Measurements from ENCODE around the gene MCU.
"Not testable (repeated sequence)": the region's sequence is repeated elsewhere in the genome, so short reads cannot be mapped to it uniquely, and the experiment has no call there.

Gene MCU

GRCh38 chr10:72889391-72889831 lies 197.5 kb downstream of the MCU start:
- Histone ChIP-seq H3K4me1 (ENCODE audit: control extremely low read depth in 1 of 4, control insufficient read depth in 4 of 4, insufficient read depth in 4 of 4, low read length in 3 of 4) (peaks cover 2 to 21% (median 13%) of the 10 kb centered on the region in 4 experiments), H3K36me3 (ENCODE audit: control insufficient read depth in 4 of 4, insufficient read depth in 4 of 4, low read length in 3 of 4) (peaks cover 2 to 11% (median 5%) of the 10 kb centered on the region in 4 experiments), H3K9me3 (ENCODE audit: control extremely low read depth in 1 of 5, control insufficient read depth in 4 of 5, insufficient read depth in 2 of 5, low read depth in 1 of 5, low read length in 4 of 5) (no peaks in the 10 kb centered on the region), H3K27ac (ENCODE audit: insufficient read depth in 1 of 2, low read depth in 1 of 2, low read length in 2 of 2, poor library complexity in 1 of 2, severe bottlenecking in 2 of 2) (no peak overlapping the region), H3K27me3 (replicated peaks in 2 of 5; ENCODE audit: control insufficient read depth in 4 of 5, insufficient read depth in 5 of 5, low read length in 4 of 5) (no peaks in the 10 kb centered on the region), H3K4me3 (ENCODE audit: control insufficient read depth in 1 of 7, extremely low read depth in 1 of 7, insufficient read depth in 4 of 7, low read depth in 2 of 7, low read length in 6 of 7) (no peak overlapping the region)
- POLR2A ChIA-PET = no interaction called here
- CTCF ChIA-PET = no interaction called here
- no peak for DNase-seq
- WGBS (ENCODE audit: insufficient coverage) = 92% methylated on average over 4 of the region's 6 CpGs

GRCh38 chr10:72890086-72890485 lies 198.1 kb downstream of the MCU start:
- POLR2A ChIA-PET = no interaction called here
- no peak overlapping the region for H3K4me3 ChIP-seq (ENCODE audit: control insufficient read depth in 1 of 7, extremely low read depth in 1 of 7, insufficient read depth in 4 of 7, low read depth in 2 of 7, low read length in 6 of 7)
- CTCF ChIA-PET = interaction anchor here (0.8 kb wide), 1 partner anchor 9 kb away, joined by 3 read pairs; no protein-coding TSS in a partner anchor

DNA sequence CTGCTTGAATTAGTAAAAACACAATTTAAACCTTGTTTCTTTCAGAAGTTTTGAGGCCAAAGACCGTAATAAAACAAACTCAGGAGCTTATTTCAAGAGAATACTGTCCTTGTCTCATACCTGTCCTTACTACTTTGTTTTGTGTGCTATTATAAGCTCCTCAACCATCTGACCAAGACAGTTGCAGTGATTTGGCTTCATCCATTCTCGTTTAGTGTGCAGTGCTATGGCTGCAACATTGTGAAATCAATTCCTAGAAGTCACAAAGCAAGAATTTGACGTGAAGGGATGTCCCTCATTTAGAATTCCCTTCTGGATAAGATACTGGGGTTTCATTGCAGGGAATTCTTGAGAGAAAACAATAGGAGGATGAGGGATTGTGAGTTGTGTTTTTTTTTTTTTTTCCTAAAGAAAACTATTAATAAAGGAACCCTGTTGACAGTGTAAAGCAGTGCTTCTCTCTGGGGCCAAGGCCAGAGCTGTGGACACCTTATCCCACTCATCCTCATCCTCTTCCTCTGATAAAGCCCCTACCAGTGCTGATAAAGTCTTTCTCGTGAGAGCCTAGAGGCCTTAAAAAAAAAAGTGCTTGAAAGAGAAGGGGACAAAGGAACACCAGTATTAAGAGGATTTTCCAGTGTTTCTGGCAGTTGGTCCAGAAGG lies 201.3 kb downstream of the MCU start, which contains the start of gene OIT3:
TSS of gene OIT3 (plus strand) at position 604 of the 663 bp plus-strand sequence. CDS start 60 bp downstream, outside the sequence.
- Histone ChIP-seq H3K36me3 (ENCODE audit: control insufficient read depth in 4 of 4, insufficient read depth in 4 of 4, low read length in 3 of 4) (no peaks in the 10 kb centered on the region), H3K4me1 (ENCODE audit: control extremely low read depth in 1 of 4, control insufficient read depth in 4 of 4, insufficient read depth in 4 of 4, low read length in 3 of 4) (peaks cover 0 to 4% (median 0%) of the 10 kb centered on the region in 4 experiments), H3K9me3 (ENCODE audit: control extremely low read depth in 1 of 5, control insufficient read depth in 4 of 5, insufficient read depth in 2 of 5, low read depth in 1 of 5, low read length in 4 of 5) (no peaks in the 10 kb centered on the region), H3K27me3 (replicated peaks in 2 of 5; ENCODE audit: control insufficient read depth in 4 of 5, insufficient read depth in 5 of 5, low read length in 4 of 5) (peaks cover 0 to 1% (median 0%) of the 10 kb centered on the region in 5 experiments), H3K27ac (ENCODE audit: insufficient read depth in 1 of 2, low read depth in 1 of 2, low read length in 2 of 2, poor library complexity in 1 of 2, severe bottlenecking in 2 of 2) (no peak within 1 kb of the TSS), H3K4me3 (ENCODE audit: control insufficient read depth in 1 of 7, extremely low read depth in 1 of 7, insufficient read depth in 4 of 7, low read depth in 2 of 7, low read length in 6 of 7) (no peak within 1 kb of the TSS)
- ChIA-PET CTCF (no interaction called here), POLR2A (no interaction called here)
- WGBS (ENCODE audit: insufficient coverage) = 90% methylated on average over 2 of the region's 4 CpGs
- no peak for DNase-seq

More at GRCh38 chr10:72890086-72890485, 198.1 kb downstream of the MCU start:
- H3K27ac ChIP-seq (ENCODE audit: insufficient read depth in 1 of 2, low read depth in 1 of 2, low read length in 2 of 2, poor library complexity in 1 of 2, severe bottlenecking in 2 of 2) = no peak overlapping the region
- no peaks in the 10 kb centered on the region for H3K27me3 ChIP-seq (replicated peaks in 2 of 5; ENCODE audit: control insufficient read depth in 4 of 5, insufficient read depth in 5 of 5, low read length in 4 of 5)
- no peak for DNase-seq
- peaks cover under 1 to 11% (median 3%) of the 10 kb centered on the region in 4 experiments for H3K36me3 ChIP-seq (ENCODE audit: control insufficient read depth in 4 of 4, insufficient read depth in 4 of 4, low read length in 3 of 4)
- WGBS (ENCODE audit: insufficient coverage) = 100% methylated on average over 2 of the region's 2 CpGs
- peaks cover 2 to 21% (median 13%) of the 10 kb centered on the region in 4 experiments for H3K4me1 ChIP-seq (ENCODE audit: control extremely low read depth in 1 of 4, control insufficient read depth in 4 of 4, insufficient read depth in 4 of 4, low read length in 3 of 4)
- H3K9me3 ChIP-seq (ENCODE audit: control extremely low read depth in 1 of 5, control insufficient read depth in 4 of 5, insufficient read depth in 2 of 5, low read depth in 1 of 5, low read length in 4 of 5) = no peaks in the 10 kb centered on the region

DNA sequence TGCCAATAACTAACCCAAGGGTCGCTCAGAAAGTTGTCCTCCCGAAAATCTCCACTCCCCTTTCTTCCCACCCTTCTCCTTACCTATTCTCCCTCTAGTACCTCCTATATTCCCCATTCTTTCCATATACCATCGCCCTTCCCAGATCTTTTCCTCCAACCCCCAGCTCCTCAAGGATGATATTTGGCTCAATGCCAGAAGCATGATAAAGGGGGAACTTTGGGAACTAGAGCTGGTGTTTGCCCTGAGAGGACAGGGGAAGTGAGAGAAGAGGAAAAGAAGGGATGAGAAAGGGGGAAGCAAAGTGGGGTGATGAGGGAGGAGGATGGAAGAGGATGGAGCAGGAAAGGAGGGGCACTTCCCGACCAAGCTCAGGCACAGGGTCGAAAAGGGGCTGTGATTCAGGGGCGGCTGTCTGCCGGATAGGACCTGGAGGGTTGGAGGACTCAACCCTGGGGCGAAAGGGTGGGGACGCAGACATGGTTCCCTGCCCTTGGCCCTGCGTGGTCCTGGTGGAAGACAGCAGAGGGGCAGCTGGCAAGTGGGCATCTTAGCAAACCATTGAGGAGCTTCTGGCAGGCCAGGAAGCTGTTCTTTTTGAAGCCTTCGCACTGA lies 203.4 kb downstream of the MCU start:
- Histone ChIP-seq H3K27ac (ENCODE audit: insufficient read depth in 1 of 2, low read depth in 1 of 2, low read length in 2 of 2, poor library complexity in 1 of 2, severe bottlenecking in 2 of 2) (no peak overlapping the region), H3K9me3 (ENCODE audit: control extremely low read depth in 1 of 5, control insufficient read depth in 4 of 5, insufficient read depth in 2 of 5, low read depth in 1 of 5, low read length in 4 of 5) (no peaks in the 10 kb centered on the region), H3K36me3 (ENCODE audit: control insufficient read depth in 4 of 4, insufficient read depth in 4 of 4, low read length in 3 of 4) (no peaks in the 10 kb centered on the region), H3K4me1 (ENCODE audit: control extremely low read depth in 1 of 4, control insufficient read depth in 4 of 4, insufficient read depth in 4 of 4, low read length in 3 of 4) (peaks cover 0 to 4% (median 0%) of the 10 kb centered on the region in 4 experiments), H3K4me3 (ENCODE audit: control insufficient read depth in 1 of 7, extremely low read depth in 1 of 7, insufficient read depth in 4 of 7, low read depth in 2 of 7, low read length in 6 of 7) (no peak overlapping the region), H3K27me3 (replicated peaks in 2 of 5; ENCODE audit: control insufficient read depth in 4 of 5, insufficient read depth in 5 of 5, low read length in 4 of 5) (peaks cover 0 to 1% (median 0%) of the 10 kb centered on the region in 5 experiments)
- ChIA-PET POLR2A (no interaction called here), CTCF (interaction anchor here (1.2 kb wide), 1 partner anchor 24 kb away, joined by 3 read pairs; no protein-coding TSS in a partner anchor)
- WGBS (ENCODE audit: insufficient coverage) = 93% methylated on average over 10 of the region's 11 CpGs
- no peak for DNase-seq

DNA sequence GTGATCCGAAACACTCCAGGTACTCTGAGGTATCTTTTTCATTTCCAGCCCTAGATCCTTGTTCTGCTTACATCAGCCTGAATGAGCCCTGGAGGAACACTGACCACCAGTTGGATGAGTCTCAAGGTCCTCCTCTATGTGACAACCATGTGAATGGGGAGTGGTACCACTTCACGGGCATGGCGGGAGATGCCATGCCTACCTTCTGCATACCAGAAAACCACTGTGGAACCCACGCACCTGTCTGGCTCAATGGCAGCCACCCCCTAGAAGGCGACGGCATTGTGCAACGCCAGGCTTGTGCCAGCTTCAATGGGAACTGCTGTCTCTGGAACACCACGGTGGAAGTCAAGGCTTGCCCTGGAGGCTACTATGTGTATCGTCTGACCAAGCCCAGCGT lies 206.7 kb downstream of the MCU start:
- 98% methylated on average over 9 of the region's 10 CpGs for WGBS (ENCODE audit: insufficient coverage)
- DNase-seq = no peak
- Histone ChIP-seq H3K4me1 (ENCODE audit: control extremely low read depth in 1 of 4, control insufficient read depth in 4 of 4, insufficient read depth in 4 of 4, low read length in 3 of 4) (no peaks in the 10 kb centered on the region), H3K27ac (ENCODE audit: insufficient read depth in 1 of 2, low read depth in 1 of 2, low read length in 2 of 2, poor library complexity in 1 of 2, severe bottlenecking in 2 of 2) (no peak overlapping the region), H3K4me3 (ENCODE audit: control insufficient read depth in 1 of 7, extremely low read depth in 1 of 7, insufficient read depth in 4 of 7, low read depth in 2 of 7, low read length in 6 of 7) (no peak overlapping the region), H3K9me3 (ENCODE audit: control extremely low read depth in 1 of 5, control insufficient read depth in 4 of 5, insufficient read depth in 2 of 5, low read depth in 1 of 5, low read length in 4 of 5) (no peaks in the 10 kb centered on the region), H3K36me3 (ENCODE audit: control insufficient read depth in 4 of 4, insufficient read depth in 4 of 4, low read length in 3 of 4) (no peaks in the 10 kb centered on the region), H3K27me3 (replicated peaks in 2 of 5; ENCODE audit: control insufficient read depth in 4 of 5, insufficient read depth in 5 of 5, low read length in 4 of 5) (peaks cover 0 to 1% (median 0%) of the 10 kb centered on the region in 5 experiments)
- POLR2A ChIA-PET = no interaction called here
- CTCF ChIA-PET = interaction anchor here (0.8 kb wide), 1 partner anchor 8 kb away, joined by 3 read pairs; no protein-coding TSS in a partner anchor

DNA sequence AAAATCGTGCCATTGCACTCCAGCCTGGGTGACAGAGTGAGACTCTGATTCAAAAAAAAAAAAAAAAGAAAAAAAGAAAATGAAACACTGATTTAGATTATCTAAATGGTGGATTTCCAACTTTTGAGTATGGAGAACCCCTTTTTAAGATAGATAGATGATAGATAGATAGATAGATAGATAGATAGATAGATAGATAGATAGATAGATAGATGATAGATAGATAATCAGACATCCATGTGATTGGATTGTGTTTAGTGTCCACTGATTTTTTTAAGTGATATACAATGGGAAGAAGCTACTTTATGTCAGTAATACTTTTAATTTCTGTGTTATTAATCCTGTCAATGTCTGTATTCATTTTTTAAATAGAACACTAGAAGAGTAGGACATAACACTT lies 207.6 kb downstream of the MCU start:
- Histone ChIP-seq H3K4me1 (ENCODE audit: control extremely low read depth in 1 of 4, control insufficient read depth in 4 of 4, insufficient read depth in 4 of 4, low read length in 3 of 4) (no peaks in the 10 kb centered on the region), H3K36me3 (ENCODE audit: control insufficient read depth in 4 of 4, insufficient read depth in 4 of 4, low read length in 3 of 4) (no peaks in the 10 kb centered on the region), H3K27me3 (replicated peaks in 2 of 5; ENCODE audit: control insufficient read depth in 4 of 5, insufficient read depth in 5 of 5, low read length in 4 of 5) (peaks cover 0 to 1% (median 0%) of the 10 kb centered on the region in 5 experiments), H3K9me3 (ENCODE audit: control extremely low read depth in 1 of 5, control insufficient read depth in 4 of 5, insufficient read depth in 2 of 5, low read depth in 1 of 5, low read length in 4 of 5) (no peaks in the 10 kb centered on the region), H3K4me3 (ENCODE audit: control insufficient read depth in 1 of 7, extremely low read depth in 1 of 7, insufficient read depth in 4 of 7, low read depth in 2 of 7, low read length in 6 of 7) (no peak overlapping the region), H3K27ac (ENCODE audit: insufficient read depth in 1 of 2, low read depth in 1 of 2, low read length in 2 of 2, poor library complexity in 1 of 2, severe bottlenecking in 2 of 2) (no peak overlapping the region)
- POLR2A ChIA-PET = no interaction called here
- WGBS (ENCODE audit: insufficient coverage) = no CpG with 5 or more reads among the region's 1 CpG
- CTCF ChIA-PET = interaction anchor here (0.8 kb wide), 1 partner anchor 9 kb away, joined by 3 read pairs; no protein-coding TSS in a partner anchor
- DNase-seq = no peak

- H3K4me3 ChIP-seq (ENCODE audit: control insufficient read depth in 1 of 7, extremely low read depth in 1 of 7, insufficient read depth in 4 of 7, low read depth in 2 of 7, low read length in 6 of 7); H3K27ac ChIP-seq (ENCODE audit: insufficient read depth in 1 of 2, low read depth in 1 of 2, low read length in 2 of 2, poor library complexity in 1 of 2, severe bottlenecking in 2 of 2); H3K9me3 ChIP-seq (ENCODE audit: control extremely low read depth in 1 of 5, control insufficient read depth in 4 of 5, insufficient read depth in 2 of 5, low read depth in 1 of 5, low read length in 4 of 5); H3K4me1 ChIP-seq (ENCODE audit: control extremely low read depth in 1 of 4, control insufficient read depth in 4 of 4, insufficient read depth in 4 of 4, low read length in 3 of 4); H3K27me3 ChIP-seq (replicated peaks in 2 of 5; ENCODE audit: control insufficient read depth in 4 of 5, insufficient read depth in 5 of 5, low read length in 4 of 5); H3K36me3 ChIP-seq (ENCODE audit: control insufficient read depth in 4 of 4, insufficient read depth in 4 of 4, low read length in 3 of 4); POLR2A ChIA-PET; CTCF ChIA-PET: not testable (repeated sequence)
- DNase-seq = peak in 1 of 3 donors; percentile 11
- 95% methylated on average over 11 of the region's 15 CpGs for WGBS (ENCODE audit: insufficient coverage)
Measured at GRCh38 chr10:72903941-72904446, 212.1 kb downstream of the MCU start.

Measured in common myeloid progenitor, CD34-positive (primary cell).